Measurements from ENCODE around the gene MGAT3.
A peak's percentile ranks its signal among the peaks of the same experiment; 100 is the strongest.
"Not testable (repeated sequence)": the region's sequence is repeated elsewhere in the genome, so short reads cannot be mapped to it uniquely, and the experiment has no call there.

Gene MGAT3

GRCh38 chr22:39502789-39503409 is 46.1 kb downstream of the MGAT3 start:
- peaks cover 43% of the 10 kb centered on the region for H3K36me3 ChIP-seq
- H3K9me3 ChIP-seq = no peaks in the 10 kb centered on the region
- no peaks in the 10 kb centered on the region for H3K27me3 ChIP-seq
- DNase-seq = no peak
- no peak for TF ChIP-seq CTCF (IDR thresholded peaks at IDR 0.05; ENCODE audit: low read depth, low read length)
- peaks cover 26% of the 10 kb centered on the region for H3K4me1 ChIP-seq
- H3K4me3 ChIP-seq (ENCODE audit: low read depth, low read length) = peak overlapping the region; percentile 93

DNA sequence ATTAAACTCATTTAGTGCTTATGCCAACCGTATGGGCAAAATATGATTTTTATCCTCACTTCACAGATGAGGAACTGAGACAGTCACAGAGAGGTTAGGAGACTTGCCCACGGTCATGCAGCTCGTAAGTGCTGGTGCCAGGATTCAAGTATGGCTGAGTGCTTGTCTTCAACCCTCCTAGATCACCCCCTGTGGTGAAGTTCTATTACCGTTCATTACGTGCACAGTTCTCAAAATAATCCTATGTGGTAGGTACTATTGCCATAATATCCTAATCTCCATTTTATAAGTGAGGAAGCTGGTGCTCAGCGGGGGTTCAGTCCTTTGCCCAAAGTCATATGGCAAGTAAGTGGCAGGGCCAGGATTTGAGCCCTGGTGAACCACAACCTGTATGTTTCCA is 46.8 kb downstream of the MGAT3 start:
- Histone ChIP-seq H3K27me3 (no peaks in the 10 kb centered on the region), H3K9me3 (no peaks in the 10 kb centered on the region), H3K4me3 (ENCODE audit: low read depth, low read length) (peak overlapping the region; percentile 93), H3K36me3 (peaks cover 50% of the 10 kb centered on the region), H3K4me1 (peaks cover 21% of the 10 kb centered on the region)
- TF ChIP-seq CTCF (IDR thresholded peaks at IDR 0.05; ENCODE audit: low read depth, low read length) = no peak
- DNase-seq = no peak

- peaks cover 55% of the 10 kb centered on the region for H3K36me3 ChIP-seq
- no peak for DNase-seq
- H3K27me3 ChIP-seq = no peaks in the 10 kb centered on the region
Observed at GRCh38 chr22:39504071-39504470, 47.3 kb downstream of the MGAT3 start.

GRCh38 chr22:39507021-39507420 is 50.2 kb downstream of the MGAT3 start:
- not testable (repeated sequence) for H3K9me3 ChIP-seq; H3K4me3 ChIP-seq (ENCODE audit: low read depth, low read length); DNase-seq; H3K4me1 ChIP-seq; H3K27me3 ChIP-seq
- peaks cover 82% of the 10 kb centered on the region for H3K36me3 ChIP-seq

More at GRCh38 chr22:39504071-39504470, 47.3 kb downstream of the MGAT3 start:
- Histone ChIP-seq H3K9me3 (no peaks in the 10 kb centered on the region), H3K4me3 (ENCODE audit: low read depth, low read length) (no peak overlapping the region), H3K4me1 (peaks cover 19% of the 10 kb centered on the region)
- TF ChIP-seq CTCF (IDR thresholded peaks at IDR 0.05; ENCODE audit: low read depth, low read length) = no peak

- no peak for DNase-seq
- H3K9me3 ChIP-seq = no peaks in the 10 kb centered on the region
- 0 out of 2 replicates have a peak, but pooled peaks have one; percentile 2 for TF ChIP-seq CTCF (IDR thresholded peaks at IDR 0.05; ENCODE audit: low read depth, low read length)
- H3K4me3 ChIP-seq (ENCODE audit: low read depth, low read length) = no peak overlapping the region
- H3K4me1 ChIP-seq = no peaks in the 10 kb centered on the region
- H3K27me3 ChIP-seq = no peaks in the 10 kb centered on the region
- H3K36me3 ChIP-seq = peaks cover 93% of the 10 kb centered on the region
Observed at GRCh38 chr22:39508393-39508792, 51.6 kb downstream of the MGAT3 start.

- no peaks in the 10 kb centered on the region for H3K9me3 ChIP-seq
- no peaks in the 10 kb centered on the region for H3K4me1 ChIP-seq
- no peak for TF ChIP-seq CTCF (IDR thresholded peaks at IDR 0.05; ENCODE audit: low read depth, low read length)
- no peaks in the 10 kb centered on the region for H3K27me3 ChIP-seq
- no peak overlapping the region for H3K4me3 ChIP-seq (ENCODE audit: low read depth, low read length)
- DNase-seq = no peak
- H3K36me3 ChIP-seq = peaks cover 93% of the 10 kb centered on the region
Observed at GRCh38 chr22:39510529-39511149, 53.8 kb downstream of the MGAT3 start.
